Stimulated activated CD8-positive, alpha-beta memory T cell treated with anti-CD3 and anti-CD28 coated beads, Interleukin-2, amount 100 ng/mL, for 1 hour (primary cell): ENCODE measurements around the gene LDLRAD3.

Experiments
- DNase-seq, 2 donors: peaks; one replicate each; pipeline ENCODE4 v3.0.0-alpha.2; 2020; ENCODE audit warnings: low read depth in 2 of 2

The LDLRAD3 gene

GRCh38 chr11:36047344-36047743, 103.5 kb downstream of the LDLRAD3 start:
- DNase-seq: no peak

DNA sequence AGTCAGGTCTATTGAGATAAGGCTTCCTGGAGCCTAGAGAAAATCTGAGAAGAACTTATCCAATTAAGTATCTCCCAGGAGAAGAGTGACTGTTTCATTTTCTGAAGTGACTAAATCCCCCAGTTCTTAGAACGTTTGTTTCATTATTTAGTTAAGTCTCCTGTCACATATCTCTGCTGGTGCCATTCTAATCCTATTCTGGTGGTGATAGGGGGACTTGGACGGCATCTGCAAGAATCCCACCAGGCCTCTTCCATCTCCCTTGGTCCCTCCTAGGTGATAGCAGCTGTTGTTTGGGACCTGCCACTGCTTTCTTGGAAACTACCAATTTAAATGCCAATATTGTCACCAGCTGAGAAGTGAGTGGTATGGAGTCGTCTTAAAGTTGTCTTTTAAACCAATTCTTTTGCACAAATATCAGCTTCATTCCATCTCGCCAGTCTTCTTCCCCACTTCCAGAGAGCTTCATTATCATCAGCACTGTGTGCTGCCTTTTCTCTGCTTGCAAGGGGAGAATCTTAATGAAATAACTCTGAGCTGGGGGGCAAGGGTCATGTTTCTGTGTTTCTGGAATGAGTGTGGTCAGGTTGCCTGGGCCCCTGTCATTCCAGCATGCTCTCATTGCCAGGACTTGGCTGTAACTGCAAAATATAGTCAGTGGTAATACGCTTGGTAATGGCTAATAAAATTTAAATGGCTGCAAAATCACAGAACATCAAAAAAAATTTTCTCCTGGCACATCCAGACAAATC, 104.8 kb downstream of the LDLRAD3 start:
- DNase-seq: no peak

GRCh38 chr11:36051235-36052144, 107.6 kb downstream of the LDLRAD3 start:
- no peak for DNase-seq

DNA sequence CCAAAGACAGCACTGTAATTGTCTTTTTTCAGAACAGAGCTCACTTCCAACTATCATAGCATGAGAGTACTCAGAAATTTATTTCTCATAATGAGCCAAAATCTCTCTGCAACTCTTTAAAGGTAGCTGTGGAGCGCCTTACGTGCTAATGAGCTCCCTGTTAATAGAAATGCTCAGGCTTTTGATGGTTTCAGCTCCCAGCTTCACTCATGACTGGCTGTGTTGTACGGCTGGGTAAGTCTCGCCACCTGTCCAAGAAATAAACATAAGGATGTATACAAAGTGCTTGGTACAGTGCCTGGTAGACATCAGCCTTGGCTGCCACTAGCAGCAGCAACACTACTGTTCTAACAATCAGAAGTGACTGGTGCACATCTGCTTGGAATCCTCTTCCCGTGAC, 109.4 kb downstream of the LDLRAD3 start:
- DNase-seq: no peak

- DNase-seq: no peak
These were observed 110.0 kb downstream of the LDLRAD3 start for GRCh38 chr11:36053862-36054261.

- DNase-seq: no peak
These were observed 110.8 kb downstream of the LDLRAD3 start for GRCh38 chr11:36054628-36055027.

DNA sequence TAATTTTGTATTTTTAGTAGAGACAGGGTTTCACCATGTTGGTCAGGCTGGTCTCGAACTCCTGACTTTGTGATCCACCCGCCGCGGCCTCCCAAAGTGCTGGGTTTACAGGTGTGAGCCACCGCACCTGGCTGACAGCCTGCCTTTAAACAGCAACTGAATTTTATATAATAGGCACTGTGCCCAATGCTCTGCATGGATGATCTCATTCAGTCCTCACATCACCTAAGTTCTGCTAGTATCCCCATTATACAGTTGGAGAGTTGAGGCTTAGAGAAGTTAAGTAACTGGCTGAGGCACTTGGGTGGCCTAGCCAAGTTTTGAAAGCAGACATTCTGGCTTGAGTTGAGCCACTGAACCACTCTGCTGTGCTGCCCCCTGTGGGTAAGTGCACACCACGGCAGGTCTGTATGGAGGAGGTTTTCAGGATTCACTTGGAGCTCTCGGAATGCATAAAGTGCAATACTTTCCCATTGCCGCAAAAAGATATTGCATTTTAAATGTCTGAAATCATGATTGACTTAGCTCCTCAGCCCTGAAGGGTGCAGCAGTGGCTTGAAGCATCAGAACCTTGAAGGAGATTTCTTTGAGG, 112.4 kb downstream of the LDLRAD3 start:
- no peak for DNase-seq

GRCh38 chr11:36057379-36058042, 113.6 kb downstream of the LDLRAD3 start:
- DNase-seq: no peak

DNA sequence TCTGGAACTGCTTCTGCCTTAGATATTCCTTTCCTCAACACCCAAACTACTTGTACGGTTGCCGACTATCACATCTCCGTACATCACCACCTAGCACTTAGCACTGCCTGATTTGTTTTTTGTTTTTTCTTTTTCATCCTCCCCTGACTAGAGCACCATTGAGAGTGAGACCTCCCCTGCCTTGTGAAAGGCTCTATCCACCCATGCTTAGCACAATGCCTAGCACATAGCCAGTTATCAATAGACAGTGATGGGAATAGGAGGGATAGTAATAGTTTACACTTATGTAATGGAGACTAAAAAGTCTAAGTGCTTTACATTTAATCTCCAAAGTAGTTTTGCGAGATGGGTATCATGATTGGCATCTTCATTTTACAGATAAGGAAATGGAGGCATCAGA, 115.8 kb downstream of the LDLRAD3 start:
- no peak for DNase-seq

- DNase-seq: no peak
These were observed 117.1 kb downstream of the LDLRAD3 start for GRCh38 chr11:36060926-36061325.

DNA sequence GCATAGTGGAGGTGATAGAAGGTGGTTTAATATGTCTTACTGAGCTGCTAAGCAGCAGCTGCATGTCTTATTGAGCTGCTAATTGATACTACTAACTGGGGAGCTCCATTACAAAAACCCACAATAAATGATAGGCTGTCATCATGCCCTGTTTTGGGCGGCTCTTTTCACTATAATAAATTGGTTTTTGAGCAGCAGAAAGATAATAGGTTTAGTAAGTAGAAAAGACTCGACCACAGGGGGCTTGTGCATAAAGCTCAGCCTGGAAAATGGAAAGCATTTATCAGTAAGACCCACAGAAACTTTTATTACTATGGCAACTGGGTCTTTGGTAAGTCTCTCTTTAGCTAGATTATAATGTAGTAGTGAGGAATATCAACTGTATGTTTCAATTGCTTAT, 117.6 kb downstream of the LDLRAD3 start:
- DNase-seq: no peak

GRCh38 chr11:36062796-36063365, 119.0 kb downstream of the LDLRAD3 start:
- no peak for DNase-seq

DNA sequence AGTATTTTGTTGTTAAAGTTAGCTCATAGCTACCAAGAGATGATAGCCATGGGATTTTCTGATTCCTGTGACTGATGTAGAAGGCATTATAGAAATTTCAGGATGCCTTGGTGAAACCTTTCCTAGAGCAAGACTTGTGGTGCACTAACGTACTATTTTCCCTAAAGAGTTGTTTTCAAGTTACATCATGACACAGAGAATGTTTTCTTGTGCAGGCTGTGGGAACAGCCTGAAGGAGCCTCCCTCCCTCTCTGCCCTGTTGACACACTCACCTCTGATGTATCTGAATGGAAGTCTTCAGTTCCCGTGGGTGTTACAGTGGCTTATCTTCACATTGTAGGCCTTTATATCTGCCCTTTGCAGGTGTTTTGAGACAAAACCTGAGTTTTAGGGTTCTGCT, 121.6 kb downstream of the LDLRAD3 start:
- no peak for DNase-seq

DNA sequence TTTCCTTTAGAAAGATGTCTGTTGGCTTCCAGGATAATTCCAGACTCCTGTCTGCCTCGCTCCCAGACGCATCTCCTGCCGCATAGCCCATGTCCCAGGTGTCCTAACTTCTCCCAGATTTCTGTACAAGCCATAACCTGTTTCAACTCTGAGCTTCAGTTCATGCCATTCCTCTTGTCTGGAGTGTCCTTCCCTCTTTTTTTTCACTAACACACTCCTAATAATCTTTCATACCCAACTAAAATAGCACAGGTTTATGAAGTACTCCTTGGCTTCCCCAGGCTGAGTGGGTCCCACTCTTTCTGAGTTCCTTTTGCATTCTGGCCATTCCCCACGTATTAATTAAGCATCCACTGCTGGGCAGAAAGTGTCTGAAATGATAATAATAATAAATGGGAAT, 123.0 kb downstream of the LDLRAD3 start:
- DNase-seq: no peak

GRCh38 chr11:36069576-36070212, 125.8 kb downstream of the LDLRAD3 start:
- DNase-seq: no peak

DNA sequence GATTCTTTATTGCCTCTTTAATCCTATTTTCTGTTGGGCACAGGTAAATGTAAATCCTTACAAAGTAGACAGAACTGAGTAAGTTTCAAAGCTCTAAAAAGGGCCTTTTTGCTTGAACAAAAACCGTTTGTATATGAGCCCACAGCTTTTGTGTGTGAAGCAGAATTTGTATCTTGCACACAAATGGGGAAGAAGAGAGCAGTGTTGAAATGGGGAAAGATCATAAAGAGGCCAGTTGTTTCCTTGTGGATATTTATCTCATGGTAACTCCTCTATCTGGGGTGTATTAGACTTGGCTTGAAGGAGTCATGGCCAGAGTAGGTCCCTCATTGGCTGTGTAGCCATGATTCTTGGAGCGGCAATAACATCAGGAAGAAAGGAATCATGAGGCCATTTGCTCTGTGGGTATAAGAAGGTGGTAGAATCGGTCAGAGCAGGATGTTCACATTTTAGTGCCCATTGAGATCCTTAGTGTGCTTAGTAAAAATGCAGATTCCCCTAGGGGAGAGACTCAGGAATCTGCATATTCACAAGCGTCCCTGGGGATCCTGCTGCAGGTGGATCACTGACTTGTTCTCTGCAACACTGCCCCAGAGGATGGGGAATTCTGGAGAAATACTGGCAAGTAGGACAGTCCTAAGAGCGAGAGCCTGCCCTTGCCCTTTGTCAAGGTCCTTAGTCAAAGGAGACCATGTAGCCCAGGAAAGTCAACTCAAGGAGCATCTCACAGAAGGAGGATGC, 126.5 kb downstream of the LDLRAD3 start:
- DNase-seq: no peak

DNA sequence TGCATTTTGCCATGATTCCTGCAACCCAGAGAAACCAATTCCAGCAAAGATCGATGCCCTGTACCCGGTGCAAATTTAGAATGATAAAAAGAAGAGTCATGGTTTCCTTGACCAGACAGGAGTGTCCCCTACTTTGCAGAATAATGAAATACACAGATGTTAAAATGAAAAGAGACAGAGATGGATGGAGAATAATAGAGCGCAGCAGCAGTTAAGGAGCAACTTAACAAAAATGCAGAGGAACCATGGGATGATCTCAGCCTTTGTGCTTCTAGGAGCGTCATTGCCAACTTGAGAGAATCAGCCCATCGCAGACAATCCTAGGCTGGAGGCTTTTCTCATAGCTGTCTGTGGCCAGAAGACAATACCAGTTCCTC, 127.1 kb downstream of the LDLRAD3 start:
- no peak for DNase-seq

DNA sequence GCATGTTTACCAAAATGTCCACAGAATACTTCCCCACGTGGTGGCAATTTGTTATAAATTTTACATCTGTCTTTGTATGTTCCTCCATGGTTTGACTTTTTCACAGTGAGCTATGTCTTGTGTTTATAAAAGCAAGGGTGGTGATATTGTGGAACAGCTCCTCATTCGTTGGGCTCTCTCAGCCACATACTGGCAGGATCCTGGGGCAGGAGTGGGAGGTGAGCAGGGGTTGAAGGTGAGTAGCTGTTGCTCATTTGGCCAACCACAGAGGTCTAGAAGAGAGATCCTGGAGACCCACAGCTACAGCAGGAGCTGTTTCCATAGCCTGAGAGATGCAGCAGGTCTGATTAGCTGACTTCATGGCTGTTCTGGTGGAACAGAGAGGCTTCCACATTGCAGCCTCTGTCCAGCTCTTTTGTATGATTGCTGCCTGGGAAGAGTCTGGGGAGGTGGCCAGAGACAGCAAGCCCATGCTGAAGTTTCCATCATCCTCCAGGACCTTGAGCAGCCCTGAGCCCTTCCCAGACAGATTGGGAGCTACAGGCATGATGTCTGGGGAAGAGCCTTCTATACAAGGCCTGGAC, 128.1 kb downstream of the LDLRAD3 start:
- no peak for DNase-seq

GRCh38 chr11:36073411-36074203, 129.7 kb downstream of the LDLRAD3 start:
- no peak for DNase-seq
